Testis (tissue), 3 donors: ENCODE results near the gene NACC2. TPM values are rescaled to one million over a fixed set of nuclear protein-coding genes. Genes with fewer than 3 reads are reported as not detected.

Experiments used
- DNase-seq: peaks from one replicate; pipeline ENCODE4 v3.0.0-alpha.2; 2019
- H3K27ac ChIP-seq, 2 donors: fragments of 200-600 bp; sonication (generic); one replicate each; pipeline ENCODE4 v1.5.1; 2019
- H3K27me3 ChIP-seq: fragments of 200-600 bp; sonication (generic); one replicate; pipeline ENCODE4 v1.5.1; 2019
- H3K36me3 ChIP-seq: fragments of 200-600 bp; sonication (generic); one replicate; pipeline ENCODE4 v1.5.1; 2017; ENCODE audit warnings: low read depth; ENCODE audit errors: missing control alignments
- H3K4me1 ChIP-seq: fragments of 200-600 bp; sonication (generic); one replicate; pipeline ENCODE4 v1.5.1; 2019
- H3K4me3 ChIP-seq, 2 donors: fragments of 200-600 bp; sonication (generic); one replicate each; pipeline ENCODE4 v1.5.1; 2017 to 2019
- H3K9me3 ChIP-seq: fragments of 200-600 bp; sonication (generic); one replicate; pipeline ENCODE4 v1.5.1; 2017
- CTCF ChIP-seq, 3 experiments: fragments of 450-650 bp in 2 of 3; fragments of 200-600 bp in 1 of 3; sonication (generic) in 1 of 3; IDR thresholded peaks; one replicate each; pipeline ENCODE4 v1.5.1; 2016 to 2019; ENCODE audit warnings: antibody characterized with exemption in 3 of 3, mild to moderate bottlenecking in 2 of 3, moderate library complexity in 1 of 3
- POLR2A ChIP-seq: fragments of 450-650 bp; IDR thresholded peaks from one replicate; pipeline ENCODE4 v1.6.1; 2017; ENCODE audit warnings: antibody characterized with exemption, mild to moderate bottlenecking, moderate library complexity
- WGBS, 2 donors: methylation state at CpG; one replicate each; pipeline ENCODE4 v1.1.5; 2018; 5-methylcytosine and 5-hydroxymethylcytosine counted together
- intact Hi-C: fragments of 100-400 bp; cut with DNase I; formaldehyde crosslinking; loops from one replicate; pipeline ENCODE4 v1.15.1; 2023; ENCODE audit warnings: low total_unique reads
- polyA plus RNA-seq: library from polyadenylated mRNA; stranded (reverse); fragments of 350-450 nt; fragmentation: Illumina TruSeq; extraction: RNeasy Lipid Tissue Mini Kit (QIAGEN cat#74804); gene quantifications from one replicate; pipeline ENCODE4 v1.2.3, GENCODE V29; 2014; ENCODE audit warnings: low read depth, low replicate concordance; ENCODE audit not compliant: insufficient read depth
- total RNA-seq, 2 donors: library from RNA; depleted of rRNA; stranded (reverse); fragments of >200 nt; gene quantifications; one replicate each; pipeline ENCODE4 v1.2.3, GENCODE V29; 2016

NACC2 gene
- total and polyA plus RNA-seq, 3 donors from 2014 or later: 29.3 to 49.7 (median 49.5) TPM

- H3K36me3 ChIP-seq: no peaks in the 10 kb centered on the region
- H3K9me3 ChIP-seq: no peaks in the 10 kb centered on the region
- TF ChIP-seq CTCF (IDR thresholded peaks at IDR 0.05) (no peak), POLR2A (no peak)
- no peak for DNase-seq
- no peaks in the 10 kb centered on the region for H3K27me3 ChIP-seq
- intact Hi-C loops: no loop called here
- no peak overlapping the region for H3K4me3 ChIP-seq
- WGBS, 2 donors: 94 to 96% methylated on average over 14 of the region's 14 CpGs
- H3K4me1 ChIP-seq: peaks cover 18% of the 10 kb centered on the region
- no peak overlapping the region for H3K27ac ChIP-seq
Observed at GRCh38 chr9:135985459-135985774, 109.7 kb downstream of the NACC2 start.

- Histone ChIP-seq H3K9me3 (no peaks in the 10 kb centered on the region), H3K27ac (no peak overlapping the region), H3K4me3 (no peak overlapping the region), H3K27me3 (no peaks in the 10 kb centered on the region), H3K36me3 (no peaks in the 10 kb centered on the region), H3K4me1 (peaks cover 13% of the 10 kb centered on the region)
- WGBS, 2 donors: 87% methylated on average over 19 to 22 of the region's 22 CpGs
- intact Hi-C loops: no loop called here
- no peak for DNase-seq
- TF ChIP-seq CTCF (IDR thresholded peaks at IDR 0.05) (no peak), POLR2A (no peak)
Observed at GRCh38 chr9:135984072-135984710, 110.9 kb downstream of the NACC2 start.

GRCh38 chr9:135983208-135984071 lies 111.6 kb downstream of the NACC2 start:
- H3K27me3 ChIP-seq: no peaks in the 10 kb centered on the region
- no peaks in the 10 kb centered on the region for H3K36me3 ChIP-seq
- TF ChIP-seq POLR2A: no peak
- TF ChIP-seq CTCF (IDR thresholded peaks at IDR 0.05): no peak
- no peak overlapping the region for H3K27ac ChIP-seq
- intact Hi-C loops: no loop called here
- WGBS, 2 donors: 82 to 87% methylated on average over 25 to 26 of the region's 26 CpGs
- H3K4me1 ChIP-seq: peaks cover 19% of the 10 kb centered on the region
- DNase-seq: no peak
- H3K9me3 ChIP-seq: no peaks in the 10 kb centered on the region
- H3K4me3 ChIP-seq: no peak overlapping the region

- 88 to 89% methylated on average over 23 to 24 of the region's 24 CpGs for whole genome bisulfite sequencing, 2 donors
- no peak for DNase-seq
- peaks cover 19% of the 10 kb centered on the region for H3K4me1 ChIP-seq
- H3K27me3 ChIP-seq: no peaks in the 10 kb centered on the region
- H3K27ac ChIP-seq: no peak overlapping the region
- no peak overlapping the region for H3K4me3 ChIP-seq
- H3K36me3 ChIP-seq: no peaks in the 10 kb centered on the region
- TF ChIP-seq CTCF (IDR thresholded peaks at IDR 0.05): no peak
- TF ChIP-seq POLR2A: no peak
- intact Hi-C loops: no loop called here
- no peaks in the 10 kb centered on the region for H3K9me3 ChIP-seq
Observed at GRCh38 chr9:135982499-135983207, 112.4 kb downstream of the NACC2 start.
